NCI-H82 treated with DMSO at 0.1 percent for 48 hours (cell line): ENCODE data around the gene SERHL2.
"Not testable (repeated sequence)": the region's sequence is repeated elsewhere in the genome, so short reads cannot be mapped to it uniquely, and the experiment has no call there.

Source experiments
- DNase-seq: peaks from one replicate; lab custom pipeline; 2025; ENCODE audit not compliant: unreplicated experiment; lab: John Stamatoyannopoulos, UW

Gene SERHL2

GRCh38 chr22:42603427-42603826, 49.7 kb downstream of the SERHL2 start:
- no peak for DNase-seq

- DNase-seq: no peak
These were observed 50.6 kb downstream of the SERHL2 start for GRCh38 chr22:42604403-42604802.

GRCh38 chr22:42607641-42608040, 53.9 kb downstream of the SERHL2 start:
- not testable (repeated sequence) for DNase-seq

- no peak for DNase-seq
These were observed 54.5 kb downstream of the SERHL2 start for GRCh38 chr22:42608136-42608822.

GRCh38 chr22:42608823-42609361, 55.1 kb downstream of the SERHL2 start:
- DNase-seq: no peak

- no peak for DNase-seq
These were observed 56.4 kb downstream of the SERHL2 start for GRCh38 chr22:42610186-42610585.

GRCh38 chr22:42611051-42611450, 57.3 kb downstream of the SERHL2 start:
- no peak for DNase-seq

- DNase-seq: no peak
These were observed 58.6 kb downstream of the SERHL2 start for GRCh38 chr22:42612336-42612735.

GRCh38 chr22:42613872-42614301, 60.1 kb downstream of the SERHL2 start:
- no peak for DNase-seq

- DNase-seq: peak; percentile 88
These were observed 60.7 kb downstream of the SERHL2 start, which contains the start of gene POLDIP3 for GRCh38 chr22:42614312-42615091. POLDIP3 (minus strand) TSS chr22:42614883; CDS start chr22:42614857, 26 bp downstream.

- peak; percentile 96 for DNase-seq
These were observed 61.5 kb downstream of the SERHL2 start for GRCh38 chr22:42615092-42615859.

GRCh38 chr22:42615860-42616175, 62.1 kb downstream of the SERHL2 start:
- not testable (repeated sequence) for DNase-seq

- no peak for DNase-seq
These were observed 63.6 kb downstream of the SERHL2 start for GRCh38 chr22:42617155-42617983.

- no peak for DNase-seq
These were observed 65.7 kb downstream of the SERHL2 start for GRCh38 chr22:42619261-42620063.

GRCh38 chr22:42620084-42620483, 66.3 kb downstream of the SERHL2 start:
- DNase-seq: no peak

- no peak for DNase-seq
These were observed 67.8 kb downstream of the SERHL2 start for GRCh38 chr22:42621505-42622002.

- no peak for DNase-seq
These were observed 68.4 kb downstream of the SERHL2 start for GRCh38 chr22:42622061-42622710.

- no peak for DNase-seq
These were observed 69.6 kb downstream of the SERHL2 start for GRCh38 chr22:42623301-42623751.
